Measurements from ENCODE around the gene FAM221B.
A peak's percentile ranks its signal among the peaks of the same experiment; 100 is the strongest.

The FAM221B gene

GRCh38 chr9:35828716-35829083 is at the start of gene FAM221B:
FAM221B (minus strand) TSS chr9:35828732; CDS start chr9:35826161, 2,571 bp downstream.
- peak; percentile 38 for DNase-seq

- no peak for DNase-seq
These were observed 44.0 kb upstream of the FAM221B start for GRCh38 chr9:35872505-35872904.

GRCh38 chr9:35871545-35871944 is 43.0 kb upstream of the FAM221B start:
- DNase-seq, result no peak

- no peak for DNase-seq
These were observed 41.9 kb upstream of the FAM221B start, which contains the start of gene OR13J1 for GRCh38 chr9:35870351-35870923. OR13J1 (minus strand) TSS chr9:35870401; CDS start chr9:35870401, 0 bp downstream.

- no peak for DNase-seq
These were observed 41.2 kb upstream of the FAM221B start for GRCh38 chr9:35869621-35870216.

- no peak for DNase-seq
These were observed 40.4 kb upstream of the FAM221B start for GRCh38 chr9:35868933-35869332.

GRCh38 chr9:35867538-35867937 is 39.0 kb upstream of the FAM221B start:
- DNase-seq, result no peak

GRCh38 chr9:35864695-35865255 is 36.2 kb upstream of the FAM221B start:
- no peak for DNase-seq

- no peak for DNase-seq
These were observed 35.1 kb upstream of the FAM221B start for GRCh38 chr9:35863583-35863982.

- no peak for DNase-seq
These were observed 33.8 kb upstream of the FAM221B start for GRCh38 chr9:35862328-35862727.

GRCh38 chr9:35861161-35861897 is 32.8 kb upstream of the FAM221B start:
- DNase-seq, result no peak

- DNase-seq, result no peak
These were observed 31.4 kb upstream of the FAM221B start for GRCh38 chr9:35859990-35860339.

- DNase-seq, result peak; percentile 31
These were observed 30.9 kb upstream of the FAM221B start for GRCh38 chr9:35859310-35859989.

GRCh38 chr9:35858458-35858857 is 29.9 kb upstream of the FAM221B start:
- DNase-seq, result no peak

GRCh38 chr9:35856882-35857281 is 28.4 kb upstream of the FAM221B start:
- DNase-seq, result no peak

GRCh38 chr9:35856206-35856605 is 27.7 kb upstream of the FAM221B start:
- no peak for DNase-seq

GRCh38 chr9:35854091-35854762 is 25.7 kb upstream of the FAM221B start:
- no peak for DNase-seq

GRCh38 chr9:35852876-35853865 is 24.6 kb upstream of the FAM221B start:
- DNase-seq, result no peak

- DNase-seq, result no peak
These were observed 23.8 kb upstream of the FAM221B start for GRCh38 chr9:35852267-35852815.

- DNase-seq, result peak; percentile 71
These were observed 19.4 kb upstream of the FAM221B start for GRCh38 chr9:35847792-35848572.

Measured in activated CD4-positive, alpha-beta T cell treated with anti-CD3 and anti-CD28 coated beads for 48 hours (primary cell).